Measurements from ENCODE around the gene PROZ. TPM values are rescaled to one million over a fixed set of nuclear protein-coding genes. Genes with fewer than 3 reads are reported as not detected.
A peak's percentile ranks its signal among the peaks of the same experiment; 100 is the strongest.

PROZ gene
- total RNA-seq, 2 donors from 2014 or later = 0.40 to 0.84 TPM

DNA sequence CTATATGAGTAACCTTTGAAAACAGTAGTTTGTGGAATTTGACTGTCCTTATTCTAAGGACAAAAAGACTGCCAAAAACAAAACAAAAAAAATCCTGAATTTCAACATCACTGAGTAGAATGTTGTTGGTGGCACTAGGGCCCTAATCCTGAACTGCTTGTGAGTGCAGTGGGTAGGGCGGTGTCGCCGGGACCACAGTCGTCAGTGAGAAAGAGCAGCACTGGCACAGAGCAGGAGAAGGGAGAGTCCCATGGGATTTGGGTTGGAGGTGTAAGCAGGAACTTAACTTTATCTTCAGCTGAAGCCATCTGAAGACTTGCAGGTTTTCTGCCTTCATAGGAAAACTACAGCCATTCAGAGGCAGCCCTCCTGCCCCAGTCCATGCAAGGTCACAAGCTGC is 44.5 kb downstream of the PROZ start:
- Mint-ChIP-seq H3K4me1 (peaks cover 45% of the 10 kb centered on the region), H3K36me3 (ENCODE audit: low read depth) (peaks cover 45% of the 10 kb centered on the region), H3K27ac (peak overlapping the region; percentile 15), H3K4me3 (no peak overlapping the region), H3K9me3 (no peaks in the 10 kb centered on the region), H3K27me3 (ENCODE audit: insufficient read depth) (no peaks in the 10 kb centered on the region)
- TF ChIP-seq, protein P1, sequence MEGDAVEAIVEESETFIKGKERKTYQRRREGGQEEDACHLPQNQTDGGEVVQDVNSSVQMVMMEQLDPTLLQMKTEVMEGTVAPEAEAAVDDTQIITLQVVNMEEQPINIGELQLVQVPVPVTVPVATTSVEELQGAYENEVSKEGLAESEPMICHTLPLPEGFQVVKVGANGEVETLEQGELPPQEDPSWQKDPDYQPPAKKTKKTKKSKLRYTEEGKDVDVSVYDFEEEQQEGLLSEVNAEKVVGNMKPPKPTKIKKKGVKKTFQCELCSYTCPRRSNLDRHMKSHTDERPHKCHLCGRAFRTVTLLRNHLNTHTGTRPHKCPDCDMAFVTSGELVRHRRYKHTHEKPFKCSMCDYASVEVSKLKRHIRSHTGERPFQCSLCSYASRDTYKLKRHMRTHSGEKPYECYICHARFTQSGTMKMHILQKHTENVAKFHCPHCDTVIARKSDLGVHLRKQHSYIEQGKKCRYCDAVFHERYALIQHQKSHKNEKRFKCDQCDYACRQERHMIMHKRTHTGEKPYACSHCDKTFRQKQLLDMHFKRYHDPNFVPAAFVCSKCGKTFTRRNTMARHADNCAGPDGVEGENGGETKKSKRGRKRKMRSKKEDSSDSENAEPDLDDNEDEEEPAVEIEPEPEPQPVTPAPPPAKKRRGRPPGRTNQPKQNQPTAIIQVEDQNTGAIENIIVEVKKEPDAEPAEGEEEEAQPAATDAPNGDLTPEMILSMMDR (conservative IDR thresholded peaks at IDR 0.05) = no peak
- H3K27ac ChIP-seq (ENCODE audit: low read depth, low read length) = no peak overlapping the region
- H3K4me1 ChIP-seq (ENCODE audit: control insufficient read depth, insufficient read depth, low read length) = peaks cover 10% of the 10 kb centered on the region
- no peak for DNase-seq
- no peaks in the 10 kb centered on the region for H3K9me3 ChIP-seq (ENCODE audit: control insufficient read depth, low read length)
- no peak overlapping the region for H3K9ac ChIP-seq (ENCODE audit: extremely low read depth, low read length, poor library complexity, severe bottlenecking)
- WGBS, 2 experiments (ENCODE audit: insufficient coverage in 1 of 2, insufficient read length in 1 of 2) = 94 to 96% methylated on average over 4 of the region's 4 CpGs
- H3K4me3 ChIP-seq (ENCODE audit: low read length) = no peak overlapping the region
- H3K27me3 ChIP-seq (ENCODE audit: control insufficient read depth, insufficient read depth, low read length, poor library complexity, severe bottlenecking) = no peaks in the 10 kb centered on the region
- H3K36me3 ChIP-seq (ENCODE audit: control insufficient read depth, insufficient read depth, low read length) = peaks cover 68% of the 10 kb centered on the region

DNA sequence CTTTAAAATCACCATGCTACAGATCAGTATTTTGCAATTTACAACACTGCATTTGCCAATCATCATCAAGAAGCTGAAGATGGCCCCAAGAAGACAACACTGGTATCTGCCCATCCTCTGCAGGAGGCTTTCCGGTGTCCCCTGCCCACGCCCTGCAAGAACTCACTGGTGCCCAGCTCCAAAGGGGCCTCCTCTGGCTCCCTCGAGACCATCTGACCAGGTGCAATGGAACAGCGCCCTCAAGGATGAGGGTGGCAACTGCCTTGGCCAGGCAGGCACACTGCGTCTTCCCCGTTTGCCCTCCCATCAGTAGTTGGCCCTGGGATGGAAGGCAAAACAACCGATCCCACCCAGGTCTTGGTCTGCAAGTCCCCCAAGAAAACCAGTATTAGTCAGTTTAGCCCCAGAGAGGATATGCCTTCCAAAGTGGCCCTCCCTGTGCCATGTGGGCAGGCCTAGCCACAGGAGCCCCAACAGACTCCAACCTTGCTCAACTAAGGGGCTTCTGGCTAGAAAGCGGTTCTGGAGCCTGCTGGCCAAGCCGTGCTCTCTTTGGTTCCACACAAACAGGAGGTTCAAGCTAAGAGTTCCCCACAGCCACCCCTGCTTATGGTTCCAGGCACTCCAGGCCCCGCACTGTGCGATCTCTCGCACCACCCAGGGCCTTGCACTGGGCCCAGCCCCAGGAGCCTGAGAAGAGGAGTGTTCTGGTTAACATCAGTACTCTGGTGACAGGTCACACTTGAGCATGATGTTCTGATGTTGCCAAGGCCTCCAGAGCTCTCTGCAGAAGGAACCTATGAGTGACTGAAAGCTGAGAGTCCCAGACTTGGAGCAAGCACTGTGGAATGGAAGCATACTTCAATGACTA is 45.3 kb downstream of the PROZ start:
- Mint-ChIP-seq H3K4me1 (peaks cover 43% of the 10 kb centered on the region), H3K36me3 (ENCODE audit: low read depth) (peaks cover 38% of the 10 kb centered on the region), H3K9me3 (no peaks in the 10 kb centered on the region), H3K27me3 (ENCODE audit: insufficient read depth) (no peaks in the 10 kb centered on the region), H3K4me3 (no peak overlapping the region), H3K27ac (peak overlapping the region; percentile 53)
- H3K9me3 ChIP-seq (ENCODE audit: control insufficient read depth, low read length) = no peaks in the 10 kb centered on the region
- WGBS, 2 experiments (ENCODE audit: insufficient coverage in 1 of 2, insufficient read length in 1 of 2) = 97 to 98% methylated on average over 8 to 12 of the region's 12 CpGs
- no peak overlapping the region for H3K4me3 ChIP-seq (ENCODE audit: low read length)
- H3K36me3 ChIP-seq (ENCODE audit: control insufficient read depth, insufficient read depth, low read length) = peaks cover 60% of the 10 kb centered on the region
- peaks cover 10% of the 10 kb centered on the region for H3K4me1 ChIP-seq (ENCODE audit: control insufficient read depth, insufficient read depth, low read length)
- no peak overlapping the region for H3K27ac ChIP-seq (ENCODE audit: low read depth, low read length)
- H3K27me3 ChIP-seq (ENCODE audit: control insufficient read depth, insufficient read depth, low read length, poor library complexity, severe bottlenecking) = no peaks in the 10 kb centered on the region
- TF ChIP-seq, protein P1 (conservative IDR thresholded peaks at IDR 0.05) = peak; percentile 17
- H3K9ac ChIP-seq (ENCODE audit: extremely low read depth, low read length, poor library complexity, severe bottlenecking) = no peak overlapping the region
- no peak for DNase-seq

DNA sequence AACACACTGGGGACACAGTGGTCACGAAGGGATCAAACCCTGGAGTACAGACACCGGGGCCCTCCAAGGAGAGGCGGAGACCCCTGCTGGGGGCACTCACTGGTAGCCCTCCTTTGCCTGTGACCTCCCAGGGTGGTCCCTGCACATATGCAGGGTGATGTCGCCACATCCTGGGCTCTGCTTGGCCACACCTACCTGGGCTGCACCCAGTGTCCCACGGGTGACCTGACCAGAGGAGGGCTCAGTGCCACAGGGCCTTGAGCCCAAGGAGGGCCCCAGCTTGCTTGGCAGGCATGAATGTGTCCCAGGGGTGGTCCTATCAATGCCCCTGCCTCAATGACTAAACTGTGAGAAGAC is 45.9 kb downstream of the PROZ start:
- H3K27ac ChIP-seq (ENCODE audit: low read depth, low read length) = no peak overlapping the region
- no peak for DNase-seq
- 92 to 93% methylated on average over 3 to 5 of the region's 5 CpGs for WGBS, 2 experiments (ENCODE audit: insufficient coverage in 1 of 2, insufficient read length in 1 of 2)
- H3K4me3 ChIP-seq (ENCODE audit: low read length) = no peak overlapping the region
- Mint-ChIP-seq H3K27ac (peak overlapping the region; percentile 35), H3K9me3 (no peaks in the 10 kb centered on the region), H3K4me1 (peaks cover 37% of the 10 kb centered on the region), H3K27me3 (ENCODE audit: insufficient read depth) (no peaks in the 10 kb centered on the region), H3K4me3 (no peak overlapping the region), H3K36me3 (ENCODE audit: low read depth) (peaks cover 32% of the 10 kb centered on the region)
- peaks cover 54% of the 10 kb centered on the region for H3K36me3 ChIP-seq (ENCODE audit: control insufficient read depth, insufficient read depth, low read length)
- TF ChIP-seq, protein P1 (conservative IDR thresholded peaks at IDR 0.05) = no peak
- H3K4me1 ChIP-seq (ENCODE audit: control insufficient read depth, insufficient read depth, low read length) = peaks cover 6% of the 10 kb centered on the region
- no peaks in the 10 kb centered on the region for H3K9me3 ChIP-seq (ENCODE audit: control insufficient read depth, low read length)
- H3K9ac ChIP-seq (ENCODE audit: extremely low read depth, low read length, poor library complexity, severe bottlenecking) = no peak overlapping the region
- H3K27me3 ChIP-seq (ENCODE audit: control insufficient read depth, insufficient read depth, low read length, poor library complexity, severe bottlenecking) = no peaks in the 10 kb centered on the region

Measured in endodermal cell (in vitro differentiated cells).